ENCODE measurements around the gene DLEU7.

The DLEU7 gene

DNA sequence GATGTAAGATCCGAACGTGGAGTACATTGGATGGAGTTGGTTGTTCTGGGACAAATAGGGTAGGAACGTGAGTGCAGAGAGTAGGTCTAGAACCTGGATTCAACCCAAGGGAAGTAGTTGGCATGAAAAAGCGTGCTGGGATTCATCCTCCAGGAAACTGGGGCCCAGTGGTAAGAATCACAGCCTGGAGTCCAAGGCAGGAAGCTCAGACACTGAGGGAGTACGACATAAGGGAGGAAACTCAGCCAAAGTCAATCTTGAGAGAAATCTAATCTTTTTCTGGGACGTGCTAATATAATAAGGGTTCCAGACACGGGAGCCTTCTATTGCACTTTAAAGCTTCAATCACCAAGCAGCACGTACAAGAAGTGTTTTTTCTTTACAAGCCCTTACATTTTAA lies 46.4 kb downstream of the DLEU7 start:
- Histone ChIP-seq H3K4me1 (ENCODE audit: control insufficient read depth, insufficient read depth, low read length) (peaks cover 4% of the 10 kb centered on the region), H3K4me3 (ENCODE audit: insufficient read depth, low read depth, low read length) (no peak overlapping the region), H3K27ac (ENCODE audit: insufficient read depth, low read depth, low read length, poor library complexity, severe bottlenecking) (no peak overlapping the region), H3K9me3 (ENCODE audit: control insufficient read depth, low read length) (no peaks in the 10 kb centered on the region), H3K36me3 (ENCODE audit: control insufficient read depth, insufficient read depth, low read length) (no peaks in the 10 kb centered on the region), H3K27me3 (ENCODE audit: control insufficient read depth, insufficient read depth, low read length, poor library complexity, severe bottlenecking) (no peaks in the 10 kb centered on the region)
- WGBS, 2 experiments: 94 to 96% methylated on average over 7 to 8 of the region's 8 CpGs

DNA sequence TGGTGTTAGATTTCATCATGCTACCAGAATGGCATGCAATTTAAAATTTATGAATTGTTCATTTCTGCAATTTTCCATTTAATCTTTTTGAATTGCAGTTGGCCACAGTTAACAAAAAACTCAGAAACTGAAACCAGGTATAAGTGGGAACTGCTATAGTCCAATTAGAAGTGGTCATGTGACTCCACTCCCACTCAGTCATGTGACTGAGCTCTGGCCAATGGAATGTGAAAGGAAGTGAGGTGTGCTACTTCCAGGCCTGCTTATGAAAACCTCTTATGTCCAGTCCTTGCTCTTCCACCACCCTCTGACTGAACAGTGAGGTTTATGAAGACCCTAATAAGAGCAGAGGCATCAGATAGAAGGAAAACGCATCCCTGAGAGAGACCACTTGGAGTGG lies 47.0 kb downstream of the DLEU7 start:
- Histone ChIP-seq H3K9me3 (ENCODE audit: control insufficient read depth, low read length) (no peaks in the 10 kb centered on the region), H3K4me3 (ENCODE audit: insufficient read depth, low read depth, low read length) (no peak overlapping the region), H3K4me1 (ENCODE audit: control insufficient read depth, insufficient read depth, low read length) (peaks cover 4% of the 10 kb centered on the region), H3K27ac (ENCODE audit: insufficient read depth, low read depth, low read length, poor library complexity, severe bottlenecking) (no peak overlapping the region), H3K36me3 (ENCODE audit: control insufficient read depth, insufficient read depth, low read length) (no peaks in the 10 kb centered on the region), H3K27me3 (ENCODE audit: control insufficient read depth, insufficient read depth, low read length, poor library complexity, severe bottlenecking) (no peaks in the 10 kb centered on the region)
- WGBS, 2 experiments: 97 to 100% methylated on average over 1 of the region's 1 CpG

GRCh38 chr13:50794226-50794625 lies 49.3 kb downstream of the DLEU7 start:
- H3K36me3 ChIP-seq (ENCODE audit: control insufficient read depth, insufficient read depth, low read length): no peaks in the 10 kb centered on the region
- H3K27me3 ChIP-seq (ENCODE audit: control insufficient read depth, insufficient read depth, low read length, poor library complexity, severe bottlenecking): no peaks in the 10 kb centered on the region
- H3K27ac ChIP-seq (ENCODE audit: insufficient read depth, low read depth, low read length, poor library complexity, severe bottlenecking): no peak overlapping the region
- 94 to 100% methylated on average over 1 of the region's 1 CpG for WGBS, 2 experiments
- no peak overlapping the region for H3K4me3 ChIP-seq (ENCODE audit: insufficient read depth, low read depth, low read length)
- H3K4me1 ChIP-seq (ENCODE audit: control insufficient read depth, insufficient read depth, low read length): no peaks in the 10 kb centered on the region
- no peaks in the 10 kb centered on the region for H3K9me3 ChIP-seq (ENCODE audit: control insufficient read depth, low read length)

DNA sequence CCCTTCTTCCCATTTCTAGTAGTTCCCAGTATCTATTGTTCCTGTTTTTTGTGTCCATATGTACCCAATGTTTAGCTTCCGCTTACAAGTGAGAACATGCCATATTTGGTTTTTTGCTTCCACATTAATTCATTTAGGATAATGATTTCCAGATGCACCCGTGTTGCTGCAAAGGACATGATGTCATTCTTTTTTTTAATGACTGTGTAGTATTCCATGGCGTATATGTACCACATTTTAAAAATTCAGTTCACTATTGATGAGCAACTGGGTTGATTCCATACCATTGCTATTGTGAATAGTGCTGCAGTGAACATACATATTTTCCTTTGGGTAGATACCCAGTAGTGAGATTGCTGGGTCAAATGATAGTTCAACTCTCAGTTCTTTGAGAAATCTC lies 50.5 kb downstream of the DLEU7 start:
- Histone ChIP-seq H3K4me3 (ENCODE audit: insufficient read depth, low read depth, low read length) (no peak overlapping the region), H3K36me3 (ENCODE audit: control insufficient read depth, insufficient read depth, low read length) (no peaks in the 10 kb centered on the region), H3K9me3 (ENCODE audit: control insufficient read depth, low read length) (no peaks in the 10 kb centered on the region), H3K4me1 (ENCODE audit: control insufficient read depth, insufficient read depth, low read length) (no peaks in the 10 kb centered on the region), H3K27ac (ENCODE audit: insufficient read depth, low read depth, low read length, poor library complexity, severe bottlenecking) (no peak overlapping the region), H3K27me3 (ENCODE audit: control insufficient read depth, insufficient read depth, low read length, poor library complexity, severe bottlenecking) (no peaks in the 10 kb centered on the region)
- 79 to 97% methylated on average over 3 of the region's 3 CpGs for WGBS, 2 experiments

GRCh38 chr13:50788551-50789210 lies 54.8 kb downstream of the DLEU7 start:
- Histone ChIP-seq H3K4me3 (ENCODE audit: insufficient read depth, low read depth, low read length) (no peak overlapping the region), H3K4me1 (ENCODE audit: control insufficient read depth, insufficient read depth, low read length) (no peaks in the 10 kb centered on the region), H3K27ac (ENCODE audit: insufficient read depth, low read depth, low read length, poor library complexity, severe bottlenecking) (no peak overlapping the region), H3K36me3 (ENCODE audit: control insufficient read depth, insufficient read depth, low read length) (no peaks in the 10 kb centered on the region), H3K9me3 (ENCODE audit: control insufficient read depth, low read length) (no peaks in the 10 kb centered on the region), H3K27me3 (ENCODE audit: control insufficient read depth, insufficient read depth, low read length, poor library complexity, severe bottlenecking) (no peaks in the 10 kb centered on the region)
- WGBS, 2 experiments: 95% methylated on average over 14 of the region's 14 CpGs

GRCh38 chr13:50787316-50788195 lies 55.9 kb downstream of the DLEU7 start:
- no peaks in the 10 kb centered on the region for H3K36me3 ChIP-seq (ENCODE audit: control insufficient read depth, insufficient read depth, low read length)
- no peak overlapping the region for H3K27ac ChIP-seq (ENCODE audit: insufficient read depth, low read depth, low read length, poor library complexity, severe bottlenecking)
- no peak overlapping the region for H3K4me3 ChIP-seq (ENCODE audit: insufficient read depth, low read depth, low read length)
- WGBS, 2 experiments: 90 to 92% methylated on average over 8 of the region's 8 CpGs
- no peaks in the 10 kb centered on the region for H3K27me3 ChIP-seq (ENCODE audit: control insufficient read depth, insufficient read depth, low read length, poor library complexity, severe bottlenecking)
- no peaks in the 10 kb centered on the region for H3K4me1 ChIP-seq (ENCODE audit: control insufficient read depth, insufficient read depth, low read length)
- H3K9me3 ChIP-seq (ENCODE audit: control insufficient read depth, low read length): no peaks in the 10 kb centered on the region

DNA sequence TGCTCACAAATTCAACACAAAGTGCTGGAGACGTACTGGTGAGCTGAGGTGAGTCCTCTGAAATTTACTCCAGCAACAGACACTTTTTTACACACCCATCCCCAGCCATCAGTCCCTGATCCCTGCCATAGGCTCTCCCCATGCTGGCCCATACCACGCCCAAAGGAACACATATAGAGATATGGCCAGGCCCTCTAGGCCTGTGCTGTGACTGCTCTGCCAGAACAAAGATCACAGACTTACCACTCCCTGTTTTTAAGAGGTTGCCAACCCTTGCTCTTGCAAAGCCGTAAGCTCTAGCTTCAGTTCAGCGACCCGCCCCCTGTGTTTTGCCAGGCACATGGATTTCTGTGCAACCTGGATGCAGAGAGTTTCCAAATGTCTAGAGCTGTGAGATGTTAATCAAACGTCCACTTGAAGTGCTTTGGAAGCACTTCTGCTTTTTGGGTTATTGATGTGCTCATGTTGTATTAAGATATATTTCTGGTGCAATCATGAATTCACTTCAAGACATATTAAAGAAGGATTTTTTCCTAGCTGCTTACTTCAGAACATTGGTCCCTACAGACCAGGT lies 59.7 kb downstream of the DLEU7 start:
- Histone ChIP-seq H3K27ac (ENCODE audit: insufficient read depth, low read depth, low read length, poor library complexity, severe bottlenecking) (no peak overlapping the region), H3K9me3 (ENCODE audit: control insufficient read depth, low read length) (no peaks in the 10 kb centered on the region), H3K4me3 (ENCODE audit: insufficient read depth, low read depth, low read length) (no peak overlapping the region), H3K4me1 (ENCODE audit: control insufficient read depth, insufficient read depth, low read length) (no peaks in the 10 kb centered on the region), H3K27me3 (ENCODE audit: control insufficient read depth, insufficient read depth, low read length, poor library complexity, severe bottlenecking) (no peaks in the 10 kb centered on the region), H3K36me3 (ENCODE audit: control insufficient read depth, insufficient read depth, low read length) (no peaks in the 10 kb centered on the region)
- 92 to 93% methylated on average over 6 of the region's 6 CpGs for WGBS, 2 experiments

DNA sequence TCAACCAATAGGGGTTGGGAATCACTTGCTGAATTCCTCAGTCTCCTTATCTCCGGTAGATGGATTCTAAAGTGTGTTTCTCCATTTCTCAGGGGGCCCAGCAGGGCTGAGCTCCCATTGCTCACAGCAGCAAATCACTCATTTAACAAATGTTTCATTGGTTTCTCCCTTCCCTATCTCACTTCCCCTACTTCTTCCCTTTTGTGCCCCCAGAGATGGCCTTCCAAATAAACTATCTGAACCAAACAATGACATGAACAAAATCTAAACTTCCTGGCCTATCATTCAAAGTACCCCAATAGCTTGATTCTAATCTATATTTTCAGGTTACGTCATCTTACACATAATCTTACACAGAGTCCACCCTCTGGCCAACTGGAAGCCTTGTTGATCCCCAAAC lies 60.4 kb downstream of the DLEU7 start:
- Histone ChIP-seq H3K27ac (ENCODE audit: insufficient read depth, low read depth, low read length, poor library complexity, severe bottlenecking) (no peak overlapping the region), H3K4me3 (ENCODE audit: insufficient read depth, low read depth, low read length) (no peak overlapping the region), H3K36me3 (ENCODE audit: control insufficient read depth, insufficient read depth, low read length) (no peaks in the 10 kb centered on the region), H3K4me1 (ENCODE audit: control insufficient read depth, insufficient read depth, low read length) (no peaks in the 10 kb centered on the region), H3K9me3 (ENCODE audit: control insufficient read depth, low read length) (no peaks in the 10 kb centered on the region), H3K27me3 (ENCODE audit: control insufficient read depth, insufficient read depth, low read length, poor library complexity, severe bottlenecking) (no peaks in the 10 kb centered on the region)
- 91 to 92% methylated on average over 2 of the region's 2 CpGs for WGBS, 2 experiments

- WGBS, 2 experiments: 89 to 90% methylated on average over 9 of the region's 9 CpGs
- H3K9me3 ChIP-seq (ENCODE audit: control insufficient read depth, low read length): no peaks in the 10 kb centered on the region
- no peak overlapping the region for H3K4me3 ChIP-seq (ENCODE audit: insufficient read depth, low read depth, low read length)
- H3K4me1 ChIP-seq (ENCODE audit: control insufficient read depth, insufficient read depth, low read length): no peaks in the 10 kb centered on the region
- no peaks in the 10 kb centered on the region for H3K36me3 ChIP-seq (ENCODE audit: control insufficient read depth, insufficient read depth, low read length)
- no peaks in the 10 kb centered on the region for H3K27me3 ChIP-seq (ENCODE audit: control insufficient read depth, insufficient read depth, low read length, poor library complexity, severe bottlenecking)
- H3K27ac ChIP-seq (ENCODE audit: insufficient read depth, low read depth, low read length, poor library complexity, severe bottlenecking): no peak overlapping the region
Measured at GRCh38 chr13:50780201-50781015, 63.1 kb downstream of the DLEU7 start.

All from ectodermal cell (in vitro differentiated cells).